Stomach (tissue), 9 donors: ENCODE results near the gene NLN. TPM values are rescaled to one million over a fixed set of nuclear protein-coding genes. Genes with fewer than 3 reads are reported as not detected.

Experiments
- DNase-seq, 2 donors: peaks; one replicate each; pipeline versions ENCODE4 v3.0.0 to v3.0.0-alpha.2; 2013 to 2019
- H3K27ac ChIP-seq, 5 donors: fragments of 200-600 bp in 4 of 5; sonication (generic) in 4 of 5; one replicate each; pipeline ENCODE4 v1.5.1; 2013 to 2019; ENCODE audit warnings: mild to moderate bottlenecking in 1 of 5, moderate library complexity in 1 of 5
- H3K27me3 ChIP-seq, 3 donors: fragments of 200-600 bp; sonication (generic); one replicate each; pipeline ENCODE4 v1.5.1; 2017 to 2019; ENCODE audit warnings: mixed run types in 1 of 3
- H3K36me3 ChIP-seq, 4 donors: fragments of 200-600 bp; sonication (generic); 1 replicate in 3 of 4; 2 replicates in 1 of 4; pipeline ENCODE4 v1.5.1; 2016 to 2019
- H3K4me1 ChIP-seq, 4 donors: fragments of 200-600 bp; sonication (generic); one replicate each; pipeline ENCODE4 v1.5.1; 2016 to 2019
- H3K4me3 ChIP-seq, 4 donors: fragments of 200-600 bp; sonication (generic) in 3 of 4; one replicate each; pipeline ENCODE4 v1.5.1; 2016 to 2019; ENCODE audit warnings: mild to moderate bottlenecking in 1 of 4
- H3K9me3 ChIP-seq, 4 donors: fragments of 200-600 bp; sonication (generic); one replicate each; pipeline ENCODE4 v1.5.1; 2016 to 2019
- EP300 ChIP-seq: sonication (generic); formaldehyde crosslinking; IDR thresholded peaks from one replicate; pipeline ENCODE4 v1.6.1; 2017; ENCODE audit warnings: antibody characterized with exemption
- POLR2A ChIP-seq, 4 donors: fragments of 450-650 bp; IDR thresholded peaks; one replicate each; pipeline ENCODE4 v1.6.1; 2016; ENCODE audit warnings: antibody characterized with exemption in 4 of 4, control low read depth in 2 of 4, mild to moderate bottlenecking in 1 of 4, moderate library complexity in 1 of 4
- POLR2AphosphoS5 ChIP-seq, 3 donors: sonication (generic); formaldehyde crosslinking; IDR thresholded peaks; one replicate each; pipeline ENCODE4 v1.6.1; 2016; ENCODE audit warnings: antibody characterized with exemption in 3 of 3
- WGBS, 5 donors: extraction: QIAGEN DNeasy Blood & Tissue Kit in 3 of 5; methylation state at CpG; one replicate each; pipeline versions ENCODE4 v1.1.5 to v1.1.7; 2013 to 2018; 5-methylcytosine and 5-hydroxymethylcytosine counted together
- intact Hi-C: fragments of 100-400 bp; cut with DNase I; formaldehyde crosslinking; loops from one replicate; pipeline ENCODE4 v1.15.1; 2023; ENCODE audit warnings: low total_unique reads
- polyA plus RNA-seq, 3 donors: library from polyadenylated mRNA; stranded (reverse); fragments of 200-250 nt; gene quantifications; one replicate each; pipeline ENCODE4 v1.2.3, GENCODE V29; 2013
- total RNA-seq, 5 donors: library from RNA; depleted of rRNA; stranded (reverse); fragments of >200 nt; gene quantifications; one replicate each; pipeline versions ENCODE4 v1.1.0 to v1.2.3, GENCODE V29; 2014 to 2016
- TF ChIP-seq, protein P1 (sequence below), 7 experiments: fragments of 450-650 bp in 4 of 7; fragments of 200-600 bp in 3 of 7; sonication (generic) in 3 of 7; IDR thresholded peaks; one replicate each; pipeline ENCODE4 v1.5.1; 2016 to 2019; ENCODE audit warnings: antibody characterized with exemption in 7 of 7, control low read depth in 2 of 7, mild to moderate bottlenecking in 1 of 7
- donor health status: healthy with polysubstance abuse.
- donor health status: Bipolar disorder and iron deficiency.
- donor health status: healthy.

The NLN gene
- total and polyA plus RNA-seq, 8 donors, result 0.58 to 27.5 (median 9.3) TPM

DNA sequence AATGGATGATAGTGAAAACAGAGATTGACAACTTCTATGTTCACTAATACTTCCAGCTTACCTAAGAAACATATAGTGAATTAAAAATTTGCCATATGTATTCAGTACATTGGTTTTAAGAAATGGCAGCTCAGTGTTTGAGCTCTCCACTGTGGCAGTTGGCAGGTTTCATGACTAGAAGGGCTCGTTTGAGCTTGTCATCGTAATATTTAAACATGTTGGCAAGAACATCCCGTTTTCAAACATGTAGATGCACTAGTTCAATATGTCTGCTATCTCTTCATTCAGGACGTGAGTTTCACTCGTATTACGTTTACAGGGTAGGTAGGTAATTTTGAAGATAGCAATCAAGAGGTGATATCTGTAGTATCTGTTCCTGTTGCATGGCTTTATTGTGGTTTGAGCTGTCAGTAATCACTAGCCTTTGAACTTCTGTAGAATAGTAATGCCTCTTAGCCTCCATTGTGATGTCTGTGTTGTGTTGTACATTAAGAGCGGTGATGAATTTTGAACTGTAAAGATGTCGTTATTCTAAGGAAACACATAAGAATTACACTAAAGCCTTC is 74.8 kb downstream of the NLN start:
- no peak for DNase-seq
- Histone ChIP-seq H3K27ac (no peak overlapping the region), H3K4me3 (no peak overlapping the region), H3K36me3 (peaks cover 0 to 15% (median 6%) of the 10 kb centered on the region in 4 donors), H3K4me1 (no peaks in the 10 kb centered on the region), H3K27me3 (no peaks in the 10 kb centered on the region), H3K9me3 (no peaks in the 10 kb centered on the region)
- WGBS, 5 donors, result 87 to 93% (median 89%) methylated on average over 8 of the region's 8 CpGs
- TF ChIP-seq POLR2AphosphoS5 (IDR thresholded peaks at IDR 0.05) (no peak), EP300 (no peak)
- TF ChIP-seq, protein P1, sequence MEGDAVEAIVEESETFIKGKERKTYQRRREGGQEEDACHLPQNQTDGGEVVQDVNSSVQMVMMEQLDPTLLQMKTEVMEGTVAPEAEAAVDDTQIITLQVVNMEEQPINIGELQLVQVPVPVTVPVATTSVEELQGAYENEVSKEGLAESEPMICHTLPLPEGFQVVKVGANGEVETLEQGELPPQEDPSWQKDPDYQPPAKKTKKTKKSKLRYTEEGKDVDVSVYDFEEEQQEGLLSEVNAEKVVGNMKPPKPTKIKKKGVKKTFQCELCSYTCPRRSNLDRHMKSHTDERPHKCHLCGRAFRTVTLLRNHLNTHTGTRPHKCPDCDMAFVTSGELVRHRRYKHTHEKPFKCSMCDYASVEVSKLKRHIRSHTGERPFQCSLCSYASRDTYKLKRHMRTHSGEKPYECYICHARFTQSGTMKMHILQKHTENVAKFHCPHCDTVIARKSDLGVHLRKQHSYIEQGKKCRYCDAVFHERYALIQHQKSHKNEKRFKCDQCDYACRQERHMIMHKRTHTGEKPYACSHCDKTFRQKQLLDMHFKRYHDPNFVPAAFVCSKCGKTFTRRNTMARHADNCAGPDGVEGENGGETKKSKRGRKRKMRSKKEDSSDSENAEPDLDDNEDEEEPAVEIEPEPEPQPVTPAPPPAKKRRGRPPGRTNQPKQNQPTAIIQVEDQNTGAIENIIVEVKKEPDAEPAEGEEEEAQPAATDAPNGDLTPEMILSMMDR (IDR thresholded peaks at IDR 0.05), result no peak
- intact Hi-C loops, result no loop called here

DNA sequence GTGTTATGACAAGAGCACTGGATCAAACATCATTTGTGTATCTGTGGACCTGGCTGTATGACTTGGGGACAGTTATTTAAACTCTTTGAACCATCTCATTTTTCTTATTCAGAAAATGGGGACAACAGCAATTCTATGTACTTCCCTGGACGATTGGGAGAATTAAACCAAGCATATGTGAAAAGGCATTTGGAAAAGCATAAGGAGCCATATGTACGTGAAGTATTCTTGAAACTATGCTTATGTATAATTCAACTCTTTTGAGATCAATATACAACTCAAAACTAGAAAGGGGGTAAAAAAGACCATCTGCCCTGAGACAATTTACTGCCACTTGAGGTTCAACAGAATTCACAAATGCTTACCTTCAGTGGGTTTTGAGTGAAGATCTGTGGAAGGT is 75.5 kb downstream of the NLN start:
- H3K36me3 ChIP-seq, result peaks cover 0 to 19% (median 4%) of the 10 kb centered on the region in 4 donors
- TF ChIP-seq, protein P1 (IDR thresholded peaks at IDR 0.05), result no peak
- TF ChIP-seq EP300 (no peak), POLR2A (IDR thresholded peaks at IDR 0.05) (no peak), POLR2AphosphoS5 (IDR thresholded peaks at IDR 0.05) (no peak)
- H3K4me1 ChIP-seq, result no peaks in the 10 kb centered on the region
- intact Hi-C loops, result no loop called here
- H3K27ac ChIP-seq, result no peak overlapping the region
- no peaks in the 10 kb centered on the region for H3K9me3 ChIP-seq
- no peak overlapping the region for H3K4me3 ChIP-seq
- WGBS, 5 donors, result 90 to 94% (median 91%) methylated on average over 2 of the region's 2 CpGs
- no peaks in the 10 kb centered on the region for H3K27me3 ChIP-seq
- DNase-seq, result no peak

DNA sequence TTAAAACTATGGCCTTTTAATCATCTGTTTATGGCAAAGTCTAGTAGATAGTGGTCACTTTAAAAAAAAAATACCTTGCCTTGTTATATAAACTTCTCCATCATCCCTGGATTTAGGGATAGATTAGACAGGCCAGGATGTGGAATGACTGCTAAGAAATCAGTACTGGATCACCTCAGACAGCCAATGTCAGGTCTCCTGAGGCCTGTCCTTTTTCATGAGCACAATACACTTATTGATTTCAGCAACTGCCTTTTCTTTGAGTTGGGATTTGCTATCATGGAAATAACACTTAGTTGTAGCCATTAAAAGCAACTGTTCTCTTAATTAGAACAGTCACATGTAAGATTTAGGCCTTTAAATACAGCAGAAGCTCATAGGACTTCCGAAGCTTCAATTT is 77.9 kb downstream of the NLN start:
- DNase-seq, result no peak
- Histone ChIP-seq H3K4me1 (no peaks in the 10 kb centered on the region), H3K36me3 (peaks cover 0 to 13% (median 3%) of the 10 kb centered on the region in 4 donors), H3K9me3 (no peaks in the 10 kb centered on the region), H3K27me3 (no peaks in the 10 kb centered on the region), H3K4me3 (no peak overlapping the region), H3K27ac (no peak overlapping the region)
- WGBS, 5 donors, result 92 to 100% (median 98%) methylated on average over 1 of the region's 1 CpG
- intact Hi-C loops, result no loop called here
- no peak for TF ChIP-seq POLR2A (IDR thresholded peaks at IDR 0.05)
- no peak for TF ChIP-seq EP300
- TF ChIP-seq POLR2AphosphoS5 (IDR thresholded peaks at IDR 0.05), result no peak
- TF ChIP-seq, protein P1 (IDR thresholded peaks at IDR 0.05), result no peak

DNA sequence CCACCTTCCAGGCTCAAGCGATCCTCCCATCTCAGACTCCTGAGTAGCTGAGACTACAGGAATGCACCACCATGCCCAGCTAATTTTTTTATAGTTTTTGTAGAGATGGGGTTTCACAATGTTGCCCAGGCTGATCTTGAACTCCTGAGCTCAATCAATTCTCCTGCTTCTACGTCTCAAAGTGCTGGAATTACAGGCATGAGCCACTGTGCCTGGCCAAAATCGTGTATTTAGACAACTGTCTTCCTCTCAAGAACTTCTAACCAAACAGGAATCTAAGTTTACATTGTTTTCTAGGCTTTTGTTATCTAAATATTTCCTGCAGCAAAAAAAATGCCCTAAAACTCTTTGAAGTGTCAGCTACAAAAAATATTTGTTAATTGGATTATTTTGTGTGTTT is 78.8 kb downstream of the NLN start:
- no peak overlapping the region for H3K27ac ChIP-seq
- DNase-seq, result no peak
- TF ChIP-seq EP300, result no peak
- TF ChIP-seq POLR2A (IDR thresholded peaks at IDR 0.05), result no peak
- H3K36me3 ChIP-seq, result peaks cover 0 to 13% (median 3%) of the 10 kb centered on the region in 4 donors
- H3K9me3 ChIP-seq, result no peaks in the 10 kb centered on the region
- intact Hi-C loops, result no loop called here
- no peaks in the 10 kb centered on the region for H3K4me1 ChIP-seq
- no peak overlapping the region for H3K4me3 ChIP-seq
- WGBS, 5 donors, result 71 to 89% (median 83%) methylated on average over 3 of the region's 3 CpGs
- H3K27me3 ChIP-seq, result no peaks in the 10 kb centered on the region

DNA sequence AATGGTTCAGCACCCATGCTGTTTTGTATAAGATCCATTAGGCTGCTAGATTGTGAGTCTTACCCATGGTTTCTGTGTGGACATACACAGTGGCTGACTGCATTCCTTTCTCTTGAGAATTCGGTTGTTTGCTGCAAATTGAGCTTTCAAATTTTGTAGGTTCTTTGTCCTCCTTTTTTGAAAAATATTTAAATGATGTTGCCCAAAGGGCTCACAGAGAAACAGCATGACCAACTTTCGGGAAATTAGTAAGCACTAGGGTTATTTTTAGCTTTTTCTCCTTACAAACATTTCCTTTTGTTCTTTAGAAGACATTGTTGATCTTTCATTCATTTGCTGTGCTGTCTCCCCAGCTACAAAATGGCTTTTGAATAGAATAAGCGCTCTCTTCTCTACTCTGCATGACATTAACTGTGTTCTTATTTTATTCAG is 79.4 kb downstream of the NLN start:
- TF ChIP-seq EP300, result no peak
- TF ChIP-seq POLR2AphosphoS5 (IDR thresholded peaks at IDR 0.05), result no peak
- TF ChIP-seq, protein P1 (IDR thresholded peaks at IDR 0.05), result no peak
- no peak for TF ChIP-seq POLR2A (IDR thresholded peaks at IDR 0.05)
- no peak for DNase-seq
- no peaks in the 10 kb centered on the region for H3K9me3 ChIP-seq
- no peaks in the 10 kb centered on the region for H3K27me3 ChIP-seq
- 62 to 89% (median 72%) methylated on average over 3 of the region's 3 CpGs for WGBS, 5 donors
- no peaks in the 10 kb centered on the region for H3K4me1 ChIP-seq
- no peak overlapping the region for H3K4me3 ChIP-seq
- intact Hi-C loops, result no loop called here
- H3K36me3 ChIP-seq, result peaks cover 0 to 13% (median 3%) of the 10 kb centered on the region in 4 donors
- H3K27ac ChIP-seq, result no peak overlapping the region
